HCT116 (cell line): ENCODE measurements around the gene FIZ1. TPM values are rescaled to one million over a fixed set of nuclear protein-coding genes. Genes with fewer than 3 reads are reported as not detected.
A peak's percentile ranks its signal among the peaks of the same experiment; 100 is the strongest.

ENCODE experiments used
- ATAC-seq: fragments of 200-7000 bp; cut with Tn5 transposase; 2 replicates; pipeline ENCODE4 v1.9.1; 2020; ENCODE audit warnings: mild to moderate bottlenecking, moderate library complexity
- BruUV-seq: library from RNA; stranded (reverse); fragments of 400-500 nt; replicated peaks from 2 replicates; lab custom pipeline; 2021; lab: Mats Ljungman, UMichigan
- CTCF ChIA-PET: fragments of 300-600 bp; sonication (Branson Sonifier 250); formaldehyde crosslinking; loops from one replicate; lab custom pipeline; 2021; ENCODE audit warnings: antibody characterized with exemption; lab: Charles Lee
- POLR2A ChIA-PET: fragments of 300-600, 350-600 bp; sonication (Branson Sonifier 250); formaldehyde crosslinking; loops from one replicate; lab custom pipeline; 2021; ENCODE audit warnings: antibody characterized with exemption; lab: Charles Lee
- RAD21 ChIA-PET, 2 experiments: fragments of 300-600 bp; sonication (Branson Sonifier 250); formaldehyde crosslinking; loops; one replicate each; lab custom pipeline; 2023; ENCODE audit warnings: low total read pairs in 2 of 2; ENCODE audit not compliant: uncharacterized antibody in 2 of 2, unreplicated experiment in 2 of 2, low non-redundant PET in 1 of 2; lab: Charles Lee
- DNase-seq: peaks from one replicate; pipeline ENCODE4 v3.0.0-alpha.2; 2010; ENCODE audit warnings: low read depth, low spot score
- H2AFZ ChIP-seq: fragments of 200-600 bp; shearing (Covaris generic), sonication (generic); 2 replicates; pipeline ENCODE4 v1.6.1; 2017; ENCODE audit warnings: low read depth, mixed run types, mixed read lengths, antibody characterized with exemption, low read length; ENCODE audit not compliant: poor library complexity, severe bottlenecking
- H3K27ac ChIP-seq: 2 replicates; pipeline ENCODE4 v1.5.1; 2012; ENCODE audit warnings: low read depth, low read length
- H3K27me3 ChIP-seq: fragments of 200-600 bp; sonication (generic); 2 replicates; pipeline ENCODE4 v1.6.1; 2016; ENCODE audit warnings: mixed run types, low read length, mixed read lengths; ENCODE audit not compliant: insufficient read depth
- H3K36me3 ChIP-seq, 2 experiments: fragments of 200-500 bp in 1 of 2; fragments of 200-600 bp in 1 of 2; sonication (Bioruptor generic) in 1 of 2; sonication (generic) in 1 of 2; 2 replicates each; pipeline versions ENCODE4 v1.5.1 to v1.6.1; 2014 to 2016; ENCODE audit warnings: low read length in 2 of 2, inconsistent platforms in 1 of 2, mixed read lengths in 1 of 2, mixed run types in 1 of 2; ENCODE audit not compliant: insufficient read depth in 2 of 2, control insufficient read depth in 1 of 2
- H3K4me1 ChIP-seq, 2 experiments: fragments of 200-600 bp in 1 of 2; sonication (generic) in 1 of 2; 2 replicates each; pipeline versions ENCODE4 v1.5.1 to v1.6.1; 2012 to 2017; ENCODE audit warnings: low read length in 2 of 2, inconsistent platforms in 1 of 2, mild to moderate bottlenecking in 1 of 2, mixed read lengths in 1 of 2, mixed run types in 1 of 2, moderate library complexity in 1 of 2; ENCODE audit not compliant: insufficient read depth in 2 of 2, control insufficient read depth in 1 of 2
- H3K4me2 ChIP-seq: fragments of 200-600 bp; sonication (generic); 2 replicates; pipeline ENCODE4 v1.6.1; 2017; ENCODE audit warnings: mixed run types, low read length, mixed read lengths
- H3K4me3 ChIP-seq, 2 experiments: fragments of 200-600 bp in 1 of 2; sonication (generic) in 1 of 2; replicated peaks in 1 of 2; 2 replicates each; pipeline ENCODE4 v1.5.1; 2011 to 2016; ENCODE audit warnings: low read length in 2 of 2, control low read depth in 1 of 2, low read depth in 1 of 2, mild to moderate bottlenecking in 1 of 2, mixed read lengths in 1 of 2, mixed run types in 1 of 2
- H3K79me2 ChIP-seq: fragments of 200-600 bp; sonication (generic); 2 replicates; pipeline ENCODE4 v1.6.1; 2017; ENCODE audit warnings: mild to moderate bottlenecking, mixed run types, low read length, moderate library complexity, mixed read lengths; ENCODE audit not compliant: insufficient read depth
- H3K9ac ChIP-seq: fragments of 200-600 bp; sonication (generic); 2 replicates; pipeline ENCODE4 v1.6.1; 2016; ENCODE audit warnings: low read length, mixed read lengths
- H3K9me2 ChIP-seq: fragments of 200-600 bp; sonication (generic), shearing (Covaris generic); 2 replicates; pipeline ENCODE4 v1.6.1; 2017; ENCODE audit warnings: mixed run types, mild to moderate bottlenecking, moderate library complexity; ENCODE audit not compliant: insufficient read depth
- H3K9me3 ChIP-seq, 2 experiments: fragments of 200-500 bp in 1 of 2; fragments of 200-600 bp in 1 of 2; sonication (Bioruptor generic) in 1 of 2; sonication (generic) in 1 of 2; 2 replicates each; pipeline ENCODE4 v1.6.1; 2014 to 2017; ENCODE audit warnings: low read length in 2 of 2, mixed read lengths in 2 of 2, inconsistent platforms in 1 of 2, low read depth in 1 of 2, mild to moderate bottlenecking in 1 of 2, mixed run types in 1 of 2, moderate library complexity in 1 of 2; ENCODE audit not compliant: control insufficient read depth in 1 of 2, insufficient read depth in 1 of 2
- H4K20me1 ChIP-seq: fragments of 200-600 bp; sonication (generic), shearing (Covaris generic); 2 replicates; pipeline ENCODE4 v1.6.1; 2017; ENCODE audit warnings: mixed run types, mild to moderate bottlenecking, moderate library complexity; ENCODE audit not compliant: insufficient read depth
- CEBPB ChIP-seq: IDR thresholded peaks from 2 replicates; pipeline ENCODE4 v1.6.1; 2012; ENCODE audit warnings: low read depth
- POLR2A ChIP-seq: IDR thresholded peaks from 2 replicates; pipeline ENCODE4 v1.7.0; 2011; ENCODE audit warnings: borderline replicate concordance; ENCODE audit not compliant: insufficient read depth, insufficient read length; ENCODE audit errors: extremely low read depth
- POLR2AphosphoS5 ChIP-seq: IDR thresholded peaks from 2 replicates; pipeline ENCODE4 v1.6.1; 2011; ENCODE audit warnings: mild to moderate bottlenecking, low read depth, low read length, moderate library complexity
- SP1 ChIP-seq: IDR thresholded peaks from 2 replicates; pipeline ENCODE4 v1.6.1; 2012; ENCODE audit warnings: low read depth
- TCF7L2 ChIP-seq: IDR thresholded peaks from 2 replicates; pipeline ENCODE4 v1.7.0; 2011; ENCODE audit warnings: borderline replicate concordance, inconsistent platforms; ENCODE audit not compliant: insufficient read depth, insufficient read length; ENCODE audit errors: extremely low read depth
- YY1 ChIP-seq: IDR thresholded peaks from 2 replicates; pipeline ENCODE4 v1.6.1; 2011; ENCODE audit warnings: low read length, low read depth, moderate library complexity, mild to moderate bottlenecking; ENCODE audit not compliant: insufficient replicate concordance; ENCODE audit errors: extremely low read depth
- ZFX ChIP-seq: fragments of 450-650 bp; IDR thresholded peaks from 2 replicates; pipeline ENCODE4 v1.6.1; 2017
- intact Hi-C: fragments of 100-400 bp; cut with micrococcal nuclease; formaldehyde crosslinking; loops from 2 replicates; pipeline ENCODE4 v1.10.0; 2022
- total RNA-seq: library from RNA; stranded (reverse); gene quantifications from one replicate; pipeline ENCODE4 v1.2.1, GENCODE V29; 2021; ENCODE audit not compliant: unreplicated experiment
- TF ChIP-seq, protein P1 (sequence below): IDR thresholded peaks from 2 replicates; pipeline ENCODE4 v1.6.1; 2012

The FIZ1 gene
- total RNA-seq, 1 experiment from 2014 or later: 15.3 TPM

DNA sequence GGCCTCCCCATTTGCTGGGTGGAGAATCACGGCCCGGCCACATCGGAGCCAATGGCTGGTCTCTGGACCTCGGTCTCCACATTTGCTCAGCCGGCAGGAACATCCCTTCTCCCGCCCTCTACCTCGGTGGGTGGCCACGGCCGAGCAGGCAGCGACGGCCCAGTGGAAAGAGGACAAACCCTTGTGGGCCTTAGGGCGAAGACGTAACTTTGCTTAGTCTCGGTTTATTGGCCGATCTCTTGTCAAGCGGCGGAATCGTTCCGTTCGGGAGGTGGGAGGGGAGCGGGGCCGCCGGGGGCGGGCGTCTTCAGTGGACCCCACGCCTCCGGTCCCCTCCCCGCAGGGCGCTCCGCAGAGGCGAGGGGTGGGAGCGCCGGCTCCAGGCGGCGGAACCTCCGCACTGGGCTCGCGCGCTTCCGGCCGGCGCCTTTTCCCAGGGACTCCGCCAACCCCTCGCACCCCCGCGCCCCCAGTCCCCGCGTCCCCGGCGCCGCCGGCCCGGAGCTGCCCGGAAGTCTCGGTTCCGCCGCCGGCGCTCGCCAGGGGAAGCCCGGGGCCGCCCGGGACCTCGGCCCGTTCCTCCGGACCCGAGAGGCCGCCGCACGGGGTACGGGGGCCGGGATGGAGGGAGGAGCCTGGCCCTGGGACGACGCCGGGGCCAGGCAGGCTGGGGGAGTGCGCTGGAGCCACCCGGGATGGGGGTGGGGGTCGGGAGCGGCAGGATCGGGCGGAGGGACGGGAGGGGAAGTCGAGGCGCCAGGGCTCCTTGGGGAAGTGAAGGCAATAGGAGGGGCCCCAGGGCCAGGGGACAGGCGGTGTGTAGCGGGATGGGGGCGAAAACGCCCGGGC lies 41.5 kb upstream of the FIZ1 start, which contains the start of gene ZNF580:
TSS of gene ZNF580 (plus strand) at position 426 of the 849 bp plus-strand sequence. CDS start 1,507 bp downstream, outside the sequence.
- intact Hi-C loops: no loop called here
- CTCF ChIA-PET: interaction anchor here (0.6 to 1.0 kb wide), 2 partner anchors 14 to 31 kb away, joined by 3 to 5 read pairs; partner anchors contain the start of gene U2AF2
- no peaks in the 10 kb centered on the region for H3K9me2 ChIP-seq
- no peak within 1 kb of the TSS for H2AFZ ChIP-seq
- H4K20me1 ChIP-seq: no peaks in the 10 kb centered on the region
- POLR2A ChIA-PET: no interaction called here
- peak within 1 kb of the TSS; percentile 96 for H3K27ac ChIP-seq
- H3K27me3 ChIP-seq: no peaks in the 10 kb centered on the region
- peak within 1 kb of the TSS; percentile 94 to 97 for H3K4me3 ChIP-seq
- BruUV-seq: no TSS peak
- DNase-seq (no peak), ATAC-seq (peak; percentile 55)
- H3K36me3 ChIP-seq: peaks cover 12 to 14% of the 10 kb centered on the region in 2 experiments; a peak in 3 of 4 replicates
- peak within 1 kb of the TSS; percentile 99 for H3K9ac ChIP-seq
- H3K79me2 ChIP-seq: peaks cover 80% of the 10 kb centered on the region
- RAD21 ChIA-PET: no interaction called here
- no peaks in the 10 kb centered on the region for H3K9me3 ChIP-seq
- TF ChIP-seq, protein P1, sequence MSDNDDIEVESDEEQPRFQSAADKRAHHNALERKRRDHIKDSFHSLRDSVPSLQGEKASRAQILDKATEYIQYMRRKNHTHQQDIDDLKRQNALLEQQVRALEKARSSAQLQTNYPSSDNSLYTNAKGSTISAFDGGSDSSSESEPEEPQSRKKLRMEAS: 0 out of 2 replicates have a peak, but pooled peaks have one; percentile 40
- peak; percentile 12 for TF ChIP-seq TCF7L2
- TF ChIP-seq ZFX: peak; percentile 81
- peak; percentile 22 for TF ChIP-seq POLR2A
- TF ChIP-seq YY1: peak; percentile 48
- TF ChIP-seq SP1: no peak
- TF ChIP-seq POLR2AphosphoS5: peak; percentile 46; the same call in 1 of the 2 replicates
- no peak for TF ChIP-seq CEBPB
- peak within 1 kb of the TSS; percentile 75 for H3K4me2 ChIP-seq
- peaks cover 24 to 65% of the 10 kb centered on the region in 2 experiments for H3K4me1 ChIP-seq
